H9 (cell line): ENCODE results near the gene MARS2. TPM values are rescaled to one million over a fixed set of nuclear protein-coding genes. Genes with fewer than 3 reads are reported as not detected.

Experiments used
- DNase-seq: peaks from one replicate; pipeline ENCODE4 v3.0.0-alpha.2; 2017
- H2AFZ ChIP-seq: one replicate; pipeline ENCODE4 v1.6.1; 2013; ENCODE audit warnings: mild to moderate bottlenecking, low read length, control low read depth, moderate library complexity
- H2AK5ac ChIP-seq: 2 replicates; pipeline ENCODE4 v1.6.1; 2013; ENCODE audit warnings: low read length, control low read depth, mixed read lengths; ENCODE audit not compliant: insufficient read length
- H2BK120ac ChIP-seq: one replicate; pipeline ENCODE4 v1.6.1; 2013; ENCODE audit warnings: low read depth, mild to moderate bottlenecking, low read length, control low read depth, inconsistent platforms; ENCODE audit not compliant: poor library complexity, severe bottlenecking
- H2BK12ac ChIP-seq: 2 replicates; pipeline ENCODE4 v1.6.1; 2013; ENCODE audit warnings: low read length, control low read depth, mixed read lengths, low read depth; ENCODE audit not compliant: insufficient read length
- H2BK15ac ChIP-seq: 2 replicates; pipeline ENCODE4 v1.6.1; 2013; ENCODE audit warnings: low read depth, low read length, control low read depth
- H2BK20ac ChIP-seq: one replicate; pipeline ENCODE4 v1.6.1; 2013; ENCODE audit warnings: low read depth, mild to moderate bottlenecking, low read length, control low read depth, inconsistent platforms; ENCODE audit not compliant: poor library complexity, severe bottlenecking
- H2BK5ac ChIP-seq: 2 replicates; pipeline ENCODE4 v1.6.1; 2013; ENCODE audit warnings: low read length, control low read depth, mixed read lengths; ENCODE audit not compliant: insufficient read length
- H3K14ac ChIP-seq: 2 replicates; pipeline ENCODE4 v1.6.1; 2013; ENCODE audit warnings: low read length, control low read depth; ENCODE audit not compliant: insufficient read depth
- H3K18ac ChIP-seq: 2 replicates; pipeline ENCODE4 v1.6.1; 2013; ENCODE audit warnings: low read depth, mild to moderate bottlenecking, mixed read lengths, low read length, control low read depth; ENCODE audit not compliant: insufficient read length
- H3K23ac ChIP-seq: 2 replicates; pipeline ENCODE4 v1.6.1; 2013; ENCODE audit warnings: low read length, control low read depth, mixed read lengths, low read depth; ENCODE audit not compliant: insufficient read length
- H3K23me2 ChIP-seq: 2 replicates; pipeline ENCODE4 v1.6.1; 2013; ENCODE audit warnings: low read depth, mild to moderate bottlenecking, mixed read lengths, low read length, control low read depth; ENCODE audit not compliant: insufficient read length, poor library complexity, severe bottlenecking
- H3K27ac ChIP-seq: 2 replicates; pipeline ENCODE4 v1.5.1; 2013; ENCODE audit warnings: low read length, control low read depth, mixed read lengths, low read depth; ENCODE audit not compliant: insufficient read length
- H3K27me3 ChIP-seq: 2 replicates; pipeline ENCODE4 v1.6.1; 2013; ENCODE audit warnings: low read length, control low read depth, inconsistent platforms; ENCODE audit not compliant: insufficient read depth
- H3K4ac ChIP-seq: 2 replicates; pipeline ENCODE4 v1.6.1; 2013; ENCODE audit warnings: low read depth, mild to moderate bottlenecking, control low read depth, inconsistent platforms, low read length, moderate library complexity
- H3K4me1 ChIP-seq: 2 replicates; pipeline ENCODE4 v1.6.1; 2013; ENCODE audit warnings: low read length, control low read depth, inconsistent platforms; ENCODE audit not compliant: insufficient read depth
- H3K4me2 ChIP-seq: 2 replicates; pipeline ENCODE4 v1.6.1; 2013; ENCODE audit warnings: low read length, control low read depth, mixed read lengths; ENCODE audit not compliant: insufficient read length, insufficient read depth
- H3K56ac ChIP-seq: 2 replicates; pipeline ENCODE4 v1.6.1; 2013; ENCODE audit warnings: low read depth, mild to moderate bottlenecking, mixed read lengths, low read length, control low read depth; ENCODE audit not compliant: insufficient read length
- H3K79me1 ChIP-seq: 2 replicates; pipeline ENCODE4 v1.6.1; 2013; ENCODE audit warnings: low read depth, mild to moderate bottlenecking, moderate library complexity, low read length, control low read depth, inconsistent platforms; ENCODE audit not compliant: insufficient read depth, poor library complexity, severe bottlenecking
- H3K79me2 ChIP-seq: 2 replicates; pipeline ENCODE4 v1.6.1; 2013; ENCODE audit warnings: low read length, control low read depth, inconsistent platforms; ENCODE audit not compliant: insufficient read depth
- H3K9ac ChIP-seq: 2 replicates; pipeline ENCODE4 v1.6.1; 2013; ENCODE audit warnings: low read length, control low read depth, mixed read lengths; ENCODE audit not compliant: insufficient read length; ENCODE audit errors: extremely low read depth
- H3K9me3 ChIP-seq: one replicate; pipeline ENCODE4 v1.6.1; 2013; ENCODE audit warnings: low read depth, low read length, inconsistent platforms; ENCODE audit not compliant: control insufficient read depth
- H3T11ph ChIP-seq: one replicate; pipeline ENCODE4 v1.6.1; 2013; ENCODE audit warnings: mild to moderate bottlenecking, low read length, control low read depth, inconsistent platforms
- H4K20me1 ChIP-seq: one replicate; pipeline ENCODE4 v1.6.1; 2013; ENCODE audit not compliant: control insufficient read depth, insufficient read length, insufficient read depth
- H4K5ac ChIP-seq: 2 replicates; pipeline ENCODE4 v1.6.1; 2013; ENCODE audit warnings: low read depth, mild to moderate bottlenecking, mixed read lengths, low read length, control low read depth; ENCODE audit not compliant: insufficient read length
- H4K8ac ChIP-seq: replicated peaks from 2 replicates; pipeline ENCODE4 v1.6.1; 2013; ENCODE audit warnings: low read length, control low read depth, mixed read lengths, low read depth; ENCODE audit not compliant: insufficient read length
- H4K91ac ChIP-seq: 2 replicates; pipeline ENCODE4 v1.6.1; 2013; ENCODE audit warnings: low read depth, mild to moderate bottlenecking, moderate library complexity, mixed read lengths, low read length, control low read depth; ENCODE audit not compliant: insufficient read length
- H3K27ac Mint-ChIP-seq, 3 experiments: 2 replicates in 2 of 3; 3 replicates in 1 of 3; pipeline ENCODE4 v1.8.0; 2020 to 2021; ENCODE audit warnings: mixed read lengths in 3 of 3, mild to moderate bottlenecking in 1 of 3, moderate library complexity in 1 of 3
- H3K27me3 Mint-ChIP-seq: 2 replicates; pipeline ENCODE4 v1.8.0; 2021; ENCODE audit warnings: low read depth, mild to moderate bottlenecking, moderate library complexity, mixed read lengths
- H3K36me3 Mint-ChIP-seq, 3 experiments: 2 replicates in 2 of 3; 3 replicates in 1 of 3; pipeline ENCODE4 v1.8.0; 2020 to 2021; ENCODE audit warnings: low read depth in 3 of 3, mixed read lengths in 3 of 3; ENCODE audit not compliant: insufficient read depth in 1 of 3
- H3K4me1 Mint-ChIP-seq, 2 experiments: 2 replicates each; pipeline ENCODE4 v1.8.0; 2020; ENCODE audit warnings: mixed read lengths in 2 of 2
- H3K4me3 Mint-ChIP-seq, 2 experiments: 2 replicates in 1 of 2; 3 replicates in 1 of 2; pipeline ENCODE4 v1.8.0; 2020 to 2021; ENCODE audit warnings: mild to moderate bottlenecking in 2 of 2, mixed read lengths in 2 of 2, moderate library complexity in 1 of 2
- H3K9me3 Mint-ChIP-seq, 2 experiments: 2 replicates in 1 of 2; 3 replicates in 1 of 2; pipeline ENCODE4 v1.8.0; 2020; ENCODE audit warnings: mild to moderate bottlenecking in 2 of 2, mixed read lengths in 2 of 2, moderate library complexity in 1 of 2
- CTCF ChIP-seq: fragments of 200-600 bp; sonication (generic); conservative IDR thresholded peaks from 3 replicates; pipeline ENCODE4 v1.8.0; 2021; ENCODE audit warnings: antibody characterized with exemption, mild to moderate bottlenecking
- WGBS: extraction: QIAGEN DNeasy Blood & Tissue Kit; methylation state at CpG from one replicate; pipeline ENCODE4 v1.1.7; 2013; ENCODE audit warnings: missing lambda C conversion rate, low lambda C conversion rate, mixed read lengths; ENCODE audit not compliant: insufficient read length; ENCODE audit errors: extremely low coverage; 5-methylcytosine and 5-hydroxymethylcytosine counted together
- total RNA-seq: library from RNA; stranded (reverse); gene quantifications from 2 replicates; pipeline ENCODE4 v1.2.1, GENCODE V29; 2021

MARS2 gene
- total RNA-seq, 1 experiment from 2014 or later = 21.0 TPM

DNA sequence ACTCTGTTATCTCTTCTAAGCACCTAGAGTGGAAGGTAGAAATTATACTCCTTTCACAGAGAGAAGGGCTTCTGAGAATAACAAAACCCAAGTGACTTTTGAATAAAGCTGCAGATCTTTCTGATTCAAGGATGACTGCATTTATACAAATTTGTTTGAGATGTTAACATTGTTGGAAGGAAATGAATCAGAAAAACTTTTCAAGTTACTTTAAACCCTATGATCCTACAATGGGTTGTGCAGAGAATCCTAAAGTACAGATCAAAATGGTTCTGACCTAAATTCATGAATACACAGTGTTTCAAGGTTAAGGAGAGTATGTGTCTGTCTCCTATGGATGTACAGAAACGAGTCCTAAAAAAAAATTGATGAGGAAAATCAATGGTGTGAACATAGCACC, 31.6 kb upstream of the MARS2 start:
- H2BK15ac ChIP-seq = no peak overlapping the region
- H3T11ph ChIP-seq = no peak overlapping the region
- Mint-ChIP-seq H3K4me1 (peaks cover 34 to 35% of the 10 kb centered on the region in 2 experiments), H3K27ac (no peak overlapping the region), H3K36me3 (peaks cover 0 to 3% (median 0%) of the 10 kb centered on the region in 3 experiments; a peak in 2 of 7 replicates), H3K27me3 (no peaks in the 10 kb centered on the region), H3K9me3 (no peaks in the 10 kb centered on the region), H3K4me3 (no peak overlapping the region; a peak in 1 of 5 replicates)
- no peaks in the 10 kb centered on the region for H3K79me1 ChIP-seq
- no peak overlapping the region for H3K14ac ChIP-seq
- H3K56ac ChIP-seq = no peak overlapping the region
- H3K79me2 ChIP-seq = no peaks in the 10 kb centered on the region
- H3K4me1 ChIP-seq = no peaks in the 10 kb centered on the region; the same call in 1 of the 2 replicates
- no peak overlapping the region for H3K4ac ChIP-seq
- no peak overlapping the region for H3K18ac ChIP-seq
- no CpG with 5 or more reads among the region's 1 CpG for WGBS
- no peaks in the 10 kb centered on the region for H3K9me3 ChIP-seq
- H3K4me2 ChIP-seq = no peak overlapping the region
- no peaks in the 10 kb centered on the region for H4K20me1 ChIP-seq
- no peak overlapping the region for H2BK12ac ChIP-seq
- no peak overlapping the region for H2BK5ac ChIP-seq
- H2AK5ac ChIP-seq = no peak overlapping the region
- no peak overlapping the region for H4K5ac ChIP-seq
- H2BK120ac ChIP-seq = no peak overlapping the region
- H3K23me2 ChIP-seq = peaks cover 3% of the 10 kb centered on the region
- no peak overlapping the region for H2BK20ac ChIP-seq
- no peak overlapping the region for H3K9ac ChIP-seq
- no peak overlapping the region for H4K91ac ChIP-seq
- no peak overlapping the region for H4K8ac ChIP-seq
- H2AFZ ChIP-seq = no peak overlapping the region
- H3K23ac ChIP-seq = no peak overlapping the region
- H3K27ac ChIP-seq = no peak overlapping the region
- no peak for DNase-seq
- no peak for TF ChIP-seq CTCF
- no peaks in the 10 kb centered on the region for H3K27me3 ChIP-seq
